Esophagus muscularis mucosa (tissue), 4 donors: ENCODE results near the gene ANKRD40CL.

Source experiments
- CTCF ChIP-seq, 3 experiments: fragments of 200-600 bp in 2 of 3; fragments of 450-650 bp in 1 of 3; sonication (generic) in 2 of 3; IDR thresholded peaks; one replicate each; pipeline ENCODE4 v1.5.1; 2017 to 2019; ENCODE audit warnings: antibody characterized with exemption in 3 of 3, mild to moderate bottlenecking in 2 of 3, moderate library complexity in 1 of 3
- EP300 ChIP-seq: sonication (generic); formaldehyde crosslinking; IDR thresholded peaks from one replicate; pipeline ENCODE4 v1.6.1; 2017; ENCODE audit warnings: antibody characterized with exemption
- POLR2A ChIP-seq: fragments of 450-650 bp; IDR thresholded peaks from one replicate; pipeline ENCODE4 v1.6.1; 2017; ENCODE audit warnings: antibody characterized with exemption, moderate library complexity, mild to moderate bottlenecking, low read depth

GRCh38 chr17:50715471-50715870 lies 51.8 kb downstream of the ANKRD40CL start:
- no peak for TF ChIP-seq CTCF (IDR thresholded peaks at IDR 0.05)
- no peak for TF ChIP-seq EP300
- TF ChIP-seq POLR2A: no peak
